HG03521 (cell line): ENCODE measurements around the gene ZFP2.

Experiments
- ATAC-seq: cut with Tn5 transposase; IDR thresholded peaks from one replicate; pipeline ENCODE4 v1.9.1; 2021; ENCODE audit warnings: mild to moderate bottlenecking, moderate library complexity; ENCODE audit not compliant: unreplicated experiment

The ZFP2 gene

DNA sequence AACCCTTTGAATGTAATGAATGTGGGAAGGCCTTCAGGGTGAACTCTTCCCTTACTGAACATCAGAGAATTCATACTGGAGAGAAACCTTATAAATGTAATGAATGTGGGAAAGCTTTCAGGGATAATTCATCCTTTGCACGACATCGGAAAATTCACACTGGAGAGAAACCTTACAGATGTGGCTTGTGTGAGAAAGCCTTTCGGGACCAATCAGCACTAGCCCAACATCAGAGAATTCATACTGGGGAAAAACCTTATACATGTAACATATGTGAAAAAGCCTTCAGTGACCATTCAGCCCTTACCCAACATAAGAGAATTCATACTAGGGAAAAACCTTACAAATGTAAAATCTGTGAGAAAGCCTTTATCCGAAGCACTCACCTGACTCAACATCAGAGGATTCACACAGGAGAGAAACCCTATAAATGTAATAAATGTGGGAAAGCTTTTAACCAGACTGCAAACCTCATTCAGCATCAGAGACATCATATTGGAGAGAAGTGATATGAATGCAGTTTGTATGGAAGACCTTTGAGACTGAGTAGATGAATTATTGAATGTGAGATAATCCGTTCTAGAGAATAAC, 69.8 kb downstream of the ZFP2 start:
- no peak for ATAC-seq

DNA sequence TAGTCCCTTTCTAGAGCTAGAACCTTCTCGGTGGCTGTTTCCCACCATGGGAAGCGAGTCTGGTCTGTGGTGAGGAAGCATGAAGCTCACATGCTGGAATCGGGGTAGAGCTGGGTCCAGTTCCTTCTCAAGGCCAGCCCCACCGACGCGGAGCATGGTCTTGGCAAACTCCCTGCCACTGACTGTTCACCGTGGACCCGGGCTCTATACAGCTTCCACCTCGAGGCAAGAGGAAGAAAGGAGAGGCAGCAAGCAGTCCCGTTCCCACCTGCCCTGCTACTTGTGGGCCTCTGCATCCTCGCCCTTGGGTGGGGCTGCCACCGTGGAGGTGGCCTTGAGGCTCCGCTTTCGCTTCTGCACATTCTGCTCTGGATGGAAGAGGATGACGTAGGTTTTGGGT, 85.7 kb downstream of the ZFP2 start:
- no peak for ATAC-seq
